GM18870 (cell line): ENCODE results near the gene HMGA1.

Experiments
- ATAC-seq: cut with Tn5 transposase; IDR thresholded peaks from one replicate; pipeline ENCODE4 v1.9.1; 2021; ENCODE audit warnings: moderate library complexity; ENCODE audit not compliant: unreplicated experiment

HMGA1 gene

DNA sequence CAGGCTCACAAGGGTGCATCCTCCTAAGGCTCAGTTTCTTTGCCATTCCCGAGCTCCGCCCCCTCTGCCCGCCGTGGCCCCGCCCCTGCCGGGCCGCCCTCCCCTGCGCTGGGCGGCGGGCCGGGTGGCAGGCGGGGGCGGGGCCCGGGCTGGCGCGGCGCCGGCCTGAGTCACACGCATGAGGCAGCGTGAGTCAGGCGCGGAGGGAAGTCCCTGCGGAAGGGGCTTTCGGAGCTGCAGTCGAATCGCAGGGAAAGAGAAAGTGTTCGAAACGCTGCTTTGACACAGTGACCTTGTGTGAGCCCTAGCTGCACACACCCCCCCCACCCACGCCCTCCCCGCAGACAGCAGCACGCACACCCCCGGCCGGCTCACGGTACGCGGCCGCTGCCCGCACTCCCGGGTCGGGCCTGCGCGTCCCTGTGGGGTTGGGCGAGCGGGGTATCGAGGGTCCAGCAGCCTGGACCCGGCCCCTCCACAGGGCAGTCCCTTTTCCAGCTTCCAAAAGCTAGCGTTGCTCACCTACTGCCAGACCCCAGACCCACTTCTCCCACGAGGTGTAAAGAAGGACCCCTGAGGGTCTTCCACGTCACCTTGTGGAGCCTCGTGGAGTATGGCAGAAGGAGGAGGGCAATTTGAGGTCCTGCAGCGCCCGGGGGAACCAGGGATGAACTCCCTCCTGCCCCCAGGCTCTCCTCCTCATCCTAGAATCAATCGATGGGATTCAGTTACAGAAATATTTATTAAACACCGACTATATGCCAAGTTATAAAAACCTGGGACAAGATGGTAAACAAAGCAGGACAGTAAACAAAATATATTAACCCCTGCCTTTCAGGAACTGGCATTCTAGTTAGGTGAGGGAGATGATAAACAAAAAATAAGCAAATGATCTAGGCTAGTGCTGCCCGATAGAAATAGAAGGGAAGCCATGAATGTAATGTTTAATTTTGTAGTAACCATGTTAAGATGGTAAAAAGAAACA is 12.4 kb upstream of the HMGA1 start:
- ATAC-seq, result peak; percentile 71

DNA sequence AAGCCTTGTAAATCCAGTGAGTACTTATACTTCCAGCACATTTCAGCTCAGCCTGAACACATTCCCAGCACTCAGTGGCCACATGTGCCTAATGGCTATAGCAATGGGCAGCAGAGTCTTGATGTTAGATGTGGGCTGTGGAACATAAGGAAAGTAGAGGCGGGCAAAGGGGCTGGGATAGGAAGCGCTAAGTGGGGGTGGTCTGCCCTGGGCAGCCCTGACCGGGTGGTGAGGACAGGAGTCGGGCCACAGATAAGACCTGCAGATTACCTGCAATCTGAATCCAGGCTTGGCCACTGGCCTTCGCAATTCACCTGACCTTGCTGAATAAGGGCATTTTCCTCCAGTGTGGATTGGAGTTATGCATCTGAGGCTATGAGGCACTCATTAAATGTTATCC is 11.1 kb upstream of the HMGA1 start:
- ATAC-seq, result no peak

DNA sequence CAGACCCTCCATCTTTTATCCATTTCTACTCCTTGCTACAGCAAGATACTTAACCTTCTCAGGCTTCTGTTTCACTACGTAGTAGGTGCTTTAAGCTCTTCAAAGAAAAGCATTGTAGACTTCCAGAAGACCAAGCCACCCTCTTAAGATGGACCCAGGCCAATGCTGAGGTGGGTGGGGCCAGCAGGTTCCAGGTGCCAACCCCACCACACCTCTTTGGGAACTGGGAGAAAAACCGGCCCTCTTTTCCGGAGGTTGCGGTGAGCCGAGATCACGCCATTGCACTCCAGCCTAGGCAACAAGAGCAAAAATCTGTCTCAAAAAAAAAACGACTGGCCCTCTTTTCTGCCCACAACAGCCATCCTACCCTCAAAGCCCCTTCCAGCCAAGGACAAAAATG is 10.6 kb upstream of the HMGA1 start:
- ATAC-seq, result no peak

DNA sequence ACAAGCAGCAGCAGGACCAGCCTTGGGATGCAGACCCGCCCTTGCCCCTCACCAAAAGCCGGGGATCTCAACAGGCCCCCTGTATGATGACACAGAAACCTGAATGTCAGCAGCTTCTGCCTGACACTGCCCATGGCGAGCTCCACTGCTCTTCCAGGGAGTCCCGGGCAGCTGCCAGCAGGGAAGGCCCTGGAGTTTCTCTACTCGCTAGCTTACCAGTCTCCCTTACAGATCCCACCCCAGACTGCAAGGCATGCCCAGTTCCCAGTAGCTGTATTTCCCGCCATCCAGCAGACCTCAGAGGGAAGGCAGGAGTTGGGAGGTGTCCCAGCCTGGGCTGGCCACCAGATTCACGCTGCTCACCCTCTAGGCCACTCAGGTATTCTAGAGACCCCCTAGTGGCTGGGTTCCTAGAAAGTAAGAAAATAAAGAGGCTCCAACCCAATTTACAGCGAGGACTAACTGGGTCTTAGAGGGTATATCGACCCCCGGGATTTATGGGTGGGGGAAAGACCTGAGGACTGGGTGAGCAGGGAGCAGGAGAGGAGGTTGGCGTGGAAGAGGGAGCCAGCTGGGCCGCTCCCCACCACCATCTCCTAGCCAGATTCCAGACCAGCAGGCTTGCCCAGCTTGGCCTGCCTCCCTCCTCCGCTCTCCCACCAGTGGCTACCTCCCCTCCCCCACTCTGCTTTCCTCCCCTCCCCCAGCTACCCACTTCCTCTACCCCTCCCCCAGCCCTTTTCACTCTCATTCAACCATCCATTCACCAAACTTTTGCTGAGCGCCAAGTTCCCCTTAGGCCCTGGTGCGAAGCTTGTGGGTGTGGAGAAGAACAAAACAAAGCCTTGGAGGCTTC is 9.7 kb upstream of the HMGA1 start:
- ATAC-seq, result no peak

GRCh38 chr6:34227761-34228421 is 8.8 kb upstream of the HMGA1 start:
- no peak for ATAC-seq

- ATAC-seq, result no peak
Observed at GRCh38 chr6:34229877-34230276, 6.8 kb upstream of the HMGA1 start.

DNA sequence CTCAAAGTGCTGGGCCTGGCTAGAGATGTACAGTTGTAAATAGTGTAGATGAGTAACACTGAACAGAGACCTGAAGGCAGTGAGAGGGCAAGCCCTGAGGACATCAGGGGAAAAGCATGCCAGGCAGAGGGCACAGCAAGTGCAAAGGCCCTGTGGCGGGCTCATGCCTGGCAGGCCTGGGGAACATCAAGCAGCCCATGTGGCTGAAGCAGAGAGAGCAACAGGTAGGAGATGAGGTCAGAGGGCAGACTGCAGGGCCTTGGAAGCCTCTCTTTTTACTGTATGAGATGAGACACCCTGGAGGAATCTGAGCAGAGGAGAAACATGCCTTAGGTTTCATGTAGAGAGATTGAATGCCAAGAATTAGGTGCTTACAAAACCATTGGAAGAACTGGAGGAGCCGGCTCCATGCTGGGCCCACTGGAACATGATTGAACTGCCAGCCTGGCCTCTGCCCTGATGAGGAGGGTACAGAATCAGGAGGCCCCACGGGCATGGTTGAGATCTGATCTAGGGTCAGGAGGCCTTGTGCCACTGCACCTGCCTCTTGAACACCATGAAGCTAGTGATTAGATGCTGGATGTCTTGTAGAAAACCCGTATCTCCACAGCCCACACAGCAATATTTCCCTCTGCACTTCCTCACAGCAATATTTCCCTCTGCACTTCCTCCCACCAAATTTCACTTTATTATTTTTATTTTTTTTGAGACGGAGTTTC is 5.9 kb upstream of the HMGA1 start:
- no peak for ATAC-seq

DNA sequence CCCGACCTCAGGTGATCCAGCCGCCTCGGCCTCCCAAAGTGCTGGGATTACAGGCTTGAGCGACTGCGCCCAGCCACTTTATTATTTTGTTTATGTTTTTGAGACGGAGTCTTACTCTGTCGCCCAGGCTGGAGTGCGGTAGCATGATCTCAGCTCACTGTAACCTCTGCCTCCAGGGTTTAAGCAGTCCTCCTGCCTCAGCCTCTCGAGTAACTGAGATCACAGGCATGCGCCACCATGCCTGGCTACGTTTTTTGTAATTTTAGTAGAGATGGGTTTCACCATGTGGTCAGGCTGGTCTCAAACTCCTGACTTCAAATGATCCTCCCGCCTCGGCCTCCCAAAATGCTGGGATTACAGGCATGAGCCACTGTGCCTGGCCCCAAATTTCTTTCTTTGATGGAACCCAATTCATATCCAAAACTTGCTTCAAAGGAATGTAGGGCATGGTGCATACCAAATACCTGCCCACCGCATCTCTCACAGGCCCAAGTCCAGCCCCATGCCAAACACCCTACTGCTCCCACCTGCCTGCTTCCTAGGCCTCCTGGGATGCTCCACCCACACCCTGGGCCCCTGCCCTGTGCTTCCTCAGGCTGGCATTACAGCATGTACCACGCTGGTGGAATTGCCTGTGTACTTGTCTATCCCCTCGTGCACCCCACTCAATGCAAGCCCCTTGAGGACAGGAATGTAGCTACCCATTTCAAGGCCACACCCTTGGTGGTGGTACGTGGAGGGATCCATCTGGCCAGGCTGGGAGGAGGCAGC is 4.9 kb upstream of the HMGA1 start:
- no peak for ATAC-seq

- ATAC-seq, result no peak
Observed at GRCh38 chr6:34232901-34233300, 3.8 kb upstream of the HMGA1 start.

DNA sequence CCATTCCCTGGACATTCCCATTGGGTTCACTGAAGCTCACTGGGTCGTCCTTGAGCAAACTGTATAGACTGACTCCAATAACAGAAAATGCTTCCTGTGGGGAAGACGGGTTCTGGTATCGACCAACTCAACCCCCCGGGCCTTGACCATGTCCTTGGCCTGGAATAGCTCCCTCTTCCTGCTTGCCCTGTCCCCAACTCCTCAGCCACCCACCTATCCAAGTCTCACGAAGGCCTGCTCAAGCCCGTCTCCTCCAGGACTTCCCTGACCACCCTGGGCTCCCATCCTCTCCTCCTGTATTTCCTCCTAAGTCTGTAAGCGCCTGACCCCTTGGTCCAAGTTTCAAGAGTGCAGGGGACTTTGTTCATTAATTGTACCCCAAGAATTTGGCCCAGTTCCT is 2.8 kb upstream of the HMGA1 start:
- no peak for ATAC-seq

GRCh38 chr6:34234667-34235306 is 1.9 kb upstream of the HMGA1 start:
- ATAC-seq, result no peak

- ATAC-seq, result no peak
Observed at GRCh38 chr6:34235307-34236130, 1.2 kb upstream of the HMGA1 start.

- no peak for ATAC-seq
Observed at GRCh38 chr6:34236131-34236442, 586 bp upstream of the HMGA1 start.

GRCh38 chr6:34237316-34237721 is 646 bp downstream of the HMGA1 start:
- ATAC-seq, result no peak

DNA sequence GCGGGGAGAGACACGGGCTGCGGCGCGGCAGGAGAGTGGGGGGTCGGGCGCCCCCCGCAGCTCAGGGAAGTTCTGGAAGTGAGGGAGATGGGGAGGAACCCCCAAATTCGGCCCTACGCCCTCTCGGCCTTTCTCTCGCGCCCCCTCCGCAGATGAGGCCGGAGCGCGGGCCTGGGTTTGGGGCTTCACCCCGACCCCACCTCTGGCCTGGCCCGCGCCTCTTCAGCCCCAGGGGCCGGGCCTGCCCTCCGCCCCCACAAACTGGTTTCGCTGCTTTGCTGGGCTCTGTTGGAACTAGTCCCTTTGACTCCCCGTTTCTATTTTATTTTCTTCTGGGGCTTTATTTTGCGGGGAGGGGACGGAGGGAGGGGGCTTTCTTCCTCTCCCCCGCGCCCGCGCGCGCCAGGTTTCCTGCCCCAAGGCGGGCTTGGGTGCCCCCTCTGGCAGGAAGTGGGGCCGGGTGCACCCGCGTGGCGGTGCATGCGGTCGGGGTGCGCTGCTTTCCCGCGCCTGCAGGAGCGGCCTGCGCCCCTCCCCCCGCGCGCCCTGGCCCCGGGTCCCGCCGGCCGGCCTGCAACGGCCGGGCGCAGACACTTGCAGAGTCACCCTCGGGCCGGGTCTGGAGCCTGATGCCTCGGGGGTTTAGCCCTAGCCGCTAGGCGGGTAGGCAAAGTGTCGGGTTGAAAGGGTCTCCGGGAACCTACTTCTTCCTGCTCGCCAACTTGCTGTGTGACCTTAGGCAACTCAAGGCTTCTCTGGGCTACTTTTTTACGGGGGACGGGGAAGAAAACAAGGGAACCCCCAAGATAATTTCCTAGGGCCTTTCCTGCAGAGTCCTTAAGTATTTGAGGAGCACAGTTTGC is 1.3 kb downstream of the HMGA1 start:
- no peak for ATAC-seq

- ATAC-seq, result no peak
Observed at GRCh38 chr6:34238585-34239499, 2.2 kb downstream of the HMGA1 start.

DNA sequence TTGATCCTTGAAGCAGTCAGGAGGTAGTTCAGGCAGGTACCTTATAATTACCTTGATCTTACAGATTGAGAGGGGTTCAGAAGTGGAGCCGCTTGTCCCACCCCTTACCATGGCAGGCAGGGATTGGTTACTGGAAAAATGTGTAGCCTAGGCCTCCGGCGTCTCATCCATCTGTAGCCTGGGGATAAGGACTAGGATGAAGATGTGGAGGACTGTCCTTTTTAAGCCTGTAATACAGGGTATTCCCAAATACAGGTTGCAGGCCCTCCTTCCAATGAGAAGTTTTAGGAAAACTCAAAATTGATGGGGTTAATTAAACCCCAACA is 2.8 kb downstream of the HMGA1 start:
- no peak for ATAC-seq
